HCT116 (cell line): ENCODE measurements around the gene DIP2C. TPM values are rescaled to one million over a fixed set of nuclear protein-coding genes. Genes with fewer than 3 reads are reported as not detected.
"Not testable (repeated sequence)": the region's sequence is repeated elsewhere in the genome, so short reads cannot be mapped to it uniquely, and the experiment has no call there.

ENCODE experiments used
- ATAC-seq: fragments of 200-7000 bp; cut with Tn5 transposase; 2 replicates; pipeline ENCODE4 v1.9.1; 2020; ENCODE audit warnings: mild to moderate bottlenecking, moderate library complexity
- BruUV-seq: library from RNA; stranded (reverse); fragments of 400-500 nt; replicated peaks from 2 replicates; lab custom pipeline; 2021; lab: Mats Ljungman, UMichigan
- CTCF ChIA-PET: fragments of 300-600 bp; sonication (Branson Sonifier 250); formaldehyde crosslinking; loops from one replicate; lab custom pipeline; 2021; ENCODE audit warnings: antibody characterized with exemption; lab: Charles Lee
- POLR2A ChIA-PET: fragments of 300-600, 350-600 bp; sonication (Branson Sonifier 250); formaldehyde crosslinking; loops from one replicate; lab custom pipeline; 2021; ENCODE audit warnings: antibody characterized with exemption; lab: Charles Lee
- RAD21 ChIA-PET, 2 experiments: fragments of 300-600 bp; sonication (Branson Sonifier 250); formaldehyde crosslinking; loops; one replicate each; lab custom pipeline; 2023; ENCODE audit warnings: low total read pairs in 2 of 2; ENCODE audit not compliant: uncharacterized antibody in 2 of 2, unreplicated experiment in 2 of 2, low non-redundant PET in 1 of 2; lab: Charles Lee
- DNase-seq: peaks from one replicate; pipeline ENCODE4 v3.0.0-alpha.2; 2010; ENCODE audit warnings: low read depth, low spot score
- H2AFZ ChIP-seq: fragments of 200-600 bp; shearing (Covaris generic), sonication (generic); 2 replicates; pipeline ENCODE4 v1.6.1; 2017; ENCODE audit warnings: low read depth, mixed run types, mixed read lengths, antibody characterized with exemption, low read length; ENCODE audit not compliant: poor library complexity, severe bottlenecking
- H3K27ac ChIP-seq: 2 replicates; pipeline ENCODE4 v1.5.1; 2012; ENCODE audit warnings: low read depth, low read length
- H3K27me3 ChIP-seq: fragments of 200-600 bp; sonication (generic); 2 replicates; pipeline ENCODE4 v1.6.1; 2016; ENCODE audit warnings: mixed run types, low read length, mixed read lengths; ENCODE audit not compliant: insufficient read depth
- H3K36me3 ChIP-seq, 2 experiments: fragments of 200-500 bp in 1 of 2; fragments of 200-600 bp in 1 of 2; sonication (Bioruptor generic) in 1 of 2; sonication (generic) in 1 of 2; 2 replicates each; pipeline versions ENCODE4 v1.5.1 to v1.6.1; 2014 to 2016; ENCODE audit warnings: low read length in 2 of 2, inconsistent platforms in 1 of 2, mixed read lengths in 1 of 2, mixed run types in 1 of 2; ENCODE audit not compliant: insufficient read depth in 2 of 2, control insufficient read depth in 1 of 2
- H3K4me1 ChIP-seq, 2 experiments: fragments of 200-600 bp in 1 of 2; sonication (generic) in 1 of 2; 2 replicates each; pipeline versions ENCODE4 v1.5.1 to v1.6.1; 2012 to 2017; ENCODE audit warnings: low read length in 2 of 2, inconsistent platforms in 1 of 2, mild to moderate bottlenecking in 1 of 2, mixed read lengths in 1 of 2, mixed run types in 1 of 2, moderate library complexity in 1 of 2; ENCODE audit not compliant: insufficient read depth in 2 of 2, control insufficient read depth in 1 of 2
- H3K4me2 ChIP-seq: fragments of 200-600 bp; sonication (generic); 2 replicates; pipeline ENCODE4 v1.6.1; 2017; ENCODE audit warnings: mixed run types, low read length, mixed read lengths
- H3K4me3 ChIP-seq, 2 experiments: fragments of 200-600 bp in 1 of 2; sonication (generic) in 1 of 2; replicated peaks in 1 of 2; 2 replicates each; pipeline ENCODE4 v1.5.1; 2011 to 2016; ENCODE audit warnings: low read length in 2 of 2, control low read depth in 1 of 2, low read depth in 1 of 2, mild to moderate bottlenecking in 1 of 2, mixed read lengths in 1 of 2, mixed run types in 1 of 2
- H3K79me2 ChIP-seq: fragments of 200-600 bp; sonication (generic); 2 replicates; pipeline ENCODE4 v1.6.1; 2017; ENCODE audit warnings: mild to moderate bottlenecking, mixed run types, low read length, moderate library complexity, mixed read lengths; ENCODE audit not compliant: insufficient read depth
- H3K9ac ChIP-seq: fragments of 200-600 bp; sonication (generic); 2 replicates; pipeline ENCODE4 v1.6.1; 2016; ENCODE audit warnings: low read length, mixed read lengths
- H3K9me2 ChIP-seq: fragments of 200-600 bp; sonication (generic), shearing (Covaris generic); 2 replicates; pipeline ENCODE4 v1.6.1; 2017; ENCODE audit warnings: mixed run types, mild to moderate bottlenecking, moderate library complexity; ENCODE audit not compliant: insufficient read depth
- H3K9me3 ChIP-seq, 2 experiments: fragments of 200-500 bp in 1 of 2; fragments of 200-600 bp in 1 of 2; sonication (Bioruptor generic) in 1 of 2; sonication (generic) in 1 of 2; 2 replicates each; pipeline ENCODE4 v1.6.1; 2014 to 2017; ENCODE audit warnings: low read length in 2 of 2, mixed read lengths in 2 of 2, inconsistent platforms in 1 of 2, low read depth in 1 of 2, mild to moderate bottlenecking in 1 of 2, mixed run types in 1 of 2, moderate library complexity in 1 of 2; ENCODE audit not compliant: control insufficient read depth in 1 of 2, insufficient read depth in 1 of 2
- H4K20me1 ChIP-seq: fragments of 200-600 bp; sonication (generic), shearing (Covaris generic); 2 replicates; pipeline ENCODE4 v1.6.1; 2017; ENCODE audit warnings: mixed run types, mild to moderate bottlenecking, moderate library complexity; ENCODE audit not compliant: insufficient read depth
- CBX3 ChIP-seq: IDR thresholded peaks from 2 replicates; pipeline ENCODE4 v1.6.1; 2012; ENCODE audit warnings: low read depth
- EGR1 ChIP-seq: IDR thresholded peaks from 2 replicates; pipeline ENCODE4 v1.6.1; 2012; ENCODE audit warnings: low read depth
- FOSL1 ChIP-seq: IDR thresholded peaks from 2 replicates; pipeline ENCODE4 v1.6.1; 2012; ENCODE audit warnings: low read depth
- POLR2A ChIP-seq: IDR thresholded peaks from 2 replicates; pipeline ENCODE4 v1.7.0; 2011; ENCODE audit warnings: borderline replicate concordance; ENCODE audit not compliant: insufficient read depth, insufficient read length; ENCODE audit errors: extremely low read depth
- RAD21 ChIP-seq: IDR thresholded peaks from 2 replicates; pipeline ENCODE4 v1.6.1; 2012; ENCODE audit warnings: low read depth, mild to moderate bottlenecking
- REST ChIP-seq: IDR thresholded peaks from 2 replicates; pipeline ENCODE4 v1.6.1; 2012; ENCODE audit warnings: low read depth
- SP1 ChIP-seq: IDR thresholded peaks from 2 replicates; pipeline ENCODE4 v1.6.1; 2012; ENCODE audit warnings: low read depth
- YY1 ChIP-seq: IDR thresholded peaks from 2 replicates; pipeline ENCODE4 v1.6.1; 2011; ENCODE audit warnings: low read length, low read depth, moderate library complexity, mild to moderate bottlenecking; ENCODE audit not compliant: insufficient replicate concordance; ENCODE audit errors: extremely low read depth
- intact Hi-C: fragments of 100-400 bp; cut with micrococcal nuclease; formaldehyde crosslinking; loops from 2 replicates; pipeline ENCODE4 v1.10.0; 2022
- total RNA-seq: library from RNA; stranded (reverse); gene quantifications from one replicate; pipeline ENCODE4 v1.2.1, GENCODE V29; 2021; ENCODE audit not compliant: unreplicated experiment
- TF ChIP-seq, protein P1 (sequence below): IDR thresholded peaks from 2 replicates; pipeline ENCODE4 v1.6.1; 2012

The DIP2C gene
- total RNA-seq, 1 experiment from 2014 or later: 15.4 TPM

- TF ChIP-seq REST (no peak), SP1 (peak; percentile 81), EGR1 (no peak), CBX3 (peak; percentile 67; the same call in 1 of the 2 replicates), FOSL1 (peak; percentile 87), RAD21 (peak; percentile 26; the same call in 1 of the 2 replicates), POLR2A (no peak), YY1 (no peak)
- TF ChIP-seq, protein P1, sequence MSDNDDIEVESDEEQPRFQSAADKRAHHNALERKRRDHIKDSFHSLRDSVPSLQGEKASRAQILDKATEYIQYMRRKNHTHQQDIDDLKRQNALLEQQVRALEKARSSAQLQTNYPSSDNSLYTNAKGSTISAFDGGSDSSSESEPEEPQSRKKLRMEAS: peak; percentile 52; the same call in 1 of the 2 replicates
- TF ChIP-seq, all 23 proteins: peak for 8
Measured at GRCh38 chr10:323651-324293, 365.7 kb downstream of the DIP2C start (continued).

DNA sequence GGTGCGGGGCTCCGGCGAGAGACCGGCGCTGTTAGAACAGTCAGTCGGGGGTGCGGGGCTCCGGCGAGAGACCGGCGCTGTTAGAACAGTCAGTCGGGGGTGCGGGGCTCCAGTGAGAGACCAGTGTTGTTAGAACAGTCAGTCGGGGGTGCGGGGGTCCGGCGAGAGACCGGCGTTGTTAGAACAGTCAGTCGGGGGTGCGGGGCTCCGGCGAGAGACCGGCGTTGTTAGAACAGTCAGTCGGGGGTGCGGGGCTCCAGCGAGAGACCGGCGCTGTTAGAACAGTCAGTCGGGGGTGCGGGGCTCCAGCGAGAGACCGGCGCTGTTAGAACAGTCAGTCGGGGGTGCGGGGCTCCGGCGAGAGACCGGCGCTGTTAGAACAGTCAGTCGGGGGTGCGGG is 366.4 kb downstream of the DIP2C start:
- intact Hi-C loops, CTCF ChIA-PET, H3K27me3 ChIP-seq, H3K9me2 ChIP-seq, H3K27ac ChIP-seq, RAD21 ChIA-PET, H3K36me3 ChIP-seq, H3K9ac ChIP-seq, H4K20me1 ChIP-seq, ATAC-seq, H2AFZ ChIP-seq, H3K4me3 ChIP-seq, BruUV-seq, H3K79me2 ChIP-seq, DNase-seq, POLR2A ChIA-PET, H3K9me3 ChIP-seq: not testable (repeated sequence)
- peaks cover 11 to 17% of the 10 kb centered on the region in 2 experiments for H3K4me1 ChIP-seq
- H3K4me2 ChIP-seq: peak overlapping the region; percentile 84
